ENCODE results near the gene IQCN.

DNA sequence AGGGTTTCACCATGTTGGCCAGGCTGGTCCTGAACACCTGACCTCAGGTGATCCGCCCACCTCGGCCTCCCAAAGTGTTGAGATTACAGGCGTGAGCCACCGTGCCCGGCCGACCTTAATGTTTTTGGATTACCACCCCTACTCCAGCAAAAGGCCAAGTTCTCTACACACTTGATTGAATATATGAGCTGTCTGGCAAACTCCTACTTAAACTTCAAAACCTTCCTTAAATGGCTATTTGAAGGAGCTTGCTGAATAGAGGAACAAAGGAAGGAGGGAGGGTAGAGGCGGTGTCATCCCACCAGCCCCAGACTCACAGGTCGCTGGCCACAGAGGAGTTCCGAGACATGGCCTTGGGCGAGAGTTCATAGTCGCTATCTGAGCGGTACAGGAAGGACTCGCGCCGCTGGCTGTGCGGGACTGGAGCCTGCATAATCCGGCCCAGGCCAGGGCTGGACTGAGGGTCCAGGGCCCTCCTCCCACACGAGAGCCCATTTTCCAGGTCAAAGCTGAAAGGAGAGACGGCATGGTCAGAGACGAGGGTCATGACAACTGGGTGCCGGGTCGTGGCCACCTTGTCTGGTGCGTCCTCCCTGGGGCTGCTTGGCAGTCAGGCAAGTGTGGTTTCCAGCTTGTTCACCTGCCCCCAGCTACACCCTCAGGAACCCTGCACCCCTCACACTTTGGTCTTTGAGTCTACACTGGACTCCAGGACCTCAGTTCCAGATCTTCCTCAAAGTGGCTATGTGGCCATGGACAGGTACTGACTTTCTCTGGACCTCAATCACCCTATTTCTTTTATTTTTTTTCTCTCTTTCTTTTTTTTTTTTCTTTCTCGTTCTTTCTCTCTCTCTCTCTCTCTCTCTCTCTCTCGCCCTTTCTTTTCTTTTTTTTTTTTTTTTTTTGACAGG is 52.2 kb downstream of the IQCN start:
- TF ChIP-seq, protein P1, sequence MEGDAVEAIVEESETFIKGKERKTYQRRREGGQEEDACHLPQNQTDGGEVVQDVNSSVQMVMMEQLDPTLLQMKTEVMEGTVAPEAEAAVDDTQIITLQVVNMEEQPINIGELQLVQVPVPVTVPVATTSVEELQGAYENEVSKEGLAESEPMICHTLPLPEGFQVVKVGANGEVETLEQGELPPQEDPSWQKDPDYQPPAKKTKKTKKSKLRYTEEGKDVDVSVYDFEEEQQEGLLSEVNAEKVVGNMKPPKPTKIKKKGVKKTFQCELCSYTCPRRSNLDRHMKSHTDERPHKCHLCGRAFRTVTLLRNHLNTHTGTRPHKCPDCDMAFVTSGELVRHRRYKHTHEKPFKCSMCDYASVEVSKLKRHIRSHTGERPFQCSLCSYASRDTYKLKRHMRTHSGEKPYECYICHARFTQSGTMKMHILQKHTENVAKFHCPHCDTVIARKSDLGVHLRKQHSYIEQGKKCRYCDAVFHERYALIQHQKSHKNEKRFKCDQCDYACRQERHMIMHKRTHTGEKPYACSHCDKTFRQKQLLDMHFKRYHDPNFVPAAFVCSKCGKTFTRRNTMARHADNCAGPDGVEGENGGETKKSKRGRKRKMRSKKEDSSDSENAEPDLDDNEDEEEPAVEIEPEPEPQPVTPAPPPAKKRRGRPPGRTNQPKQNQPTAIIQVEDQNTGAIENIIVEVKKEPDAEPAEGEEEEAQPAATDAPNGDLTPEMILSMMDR (IDR thresholded peaks at IDR 0.05; ENCODE audit: low read depth, low read length, poor library complexity, severe bottlenecking) = no peak
- TF ChIP-seq EZH2phosphoT487 (IDR thresholded peaks at IDR 0.05; ENCODE audit: borderline replicate concordance, low read length) = no peak
